Muscle of arm (tissue), 14 donors: ENCODE measurements around the gene ARSH. TPM values are rescaled to one million over a fixed set of nuclear protein-coding genes. Genes with fewer than 3 reads are reported as not detected.
"Not testable (repeated sequence)": the region's sequence is repeated elsewhere in the genome, so short reads cannot be mapped to it uniquely, and the experiment has no call there.

Experiments
- DNase-seq: peaks from one replicate; pipeline ENCODE4 v3.0.0-alpha.2; 2013
- long read RNA-seq, 11 donors: transcript quantifications; one replicate each; lab custom pipeline, GENCODE V29; 2026
- polyA plus RNA-seq, 12 donors: library from polyadenylated mRNA; unstranded; fragments of 120-200 nt; gene quantifications; one replicate each; pipeline ENCODE4 v1.2.1, GENCODE V29; 2013; ENCODE audit not compliant: insufficient read length in 12 of 12

Gene ARSH, protein sequence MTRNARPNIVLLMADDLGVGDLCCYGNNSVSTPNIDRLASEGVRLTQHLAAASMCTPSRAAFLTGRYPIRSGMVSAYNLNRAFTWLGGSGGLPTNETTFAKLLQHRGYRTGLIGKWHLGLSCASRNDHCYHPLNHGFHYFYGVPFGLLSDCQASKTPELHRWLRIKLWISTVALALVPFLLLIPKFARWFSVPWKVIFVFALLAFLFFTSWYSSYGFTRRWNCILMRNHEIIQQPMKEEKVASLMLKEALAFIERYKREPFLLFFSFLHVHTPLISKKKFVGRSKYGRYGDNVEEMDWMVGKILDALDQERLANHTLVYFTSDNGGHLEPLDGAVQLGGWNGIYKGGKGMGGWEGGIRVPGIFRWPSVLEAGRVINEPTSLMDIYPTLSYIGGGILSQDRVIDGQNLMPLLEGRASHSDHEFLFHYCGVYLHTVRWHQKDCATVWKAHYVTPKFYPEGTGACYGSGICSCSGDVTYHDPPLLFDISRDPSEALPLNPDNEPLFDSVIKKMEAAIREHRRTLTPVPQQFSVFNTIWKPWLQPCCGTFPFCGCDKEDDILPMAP
- under 1 TPM in 1 of 12 donors, not detected in 11; 0.11 TPM for polyA plus RNA-seq
- long read RNA-seq, donor 1, result 0 reads
- long read RNA-seq, donor 2, result 0 reads
- long read RNA-seq, donor 3, result 0 reads
- long read RNA-seq, donor 4, result 0 reads
- long read RNA-seq, donor 5, result 0 reads
- long read RNA-seq, donor 6, result 0 reads
- long read RNA-seq, donor 7, result 0 reads
- long read RNA-seq, donor 8, result 0 reads
- long read RNA-seq, donor 9, result 0 reads
- long read RNA-seq, donor 10, result 0 reads
- long read RNA-seq, donor 11, result 0 reads

DNA sequence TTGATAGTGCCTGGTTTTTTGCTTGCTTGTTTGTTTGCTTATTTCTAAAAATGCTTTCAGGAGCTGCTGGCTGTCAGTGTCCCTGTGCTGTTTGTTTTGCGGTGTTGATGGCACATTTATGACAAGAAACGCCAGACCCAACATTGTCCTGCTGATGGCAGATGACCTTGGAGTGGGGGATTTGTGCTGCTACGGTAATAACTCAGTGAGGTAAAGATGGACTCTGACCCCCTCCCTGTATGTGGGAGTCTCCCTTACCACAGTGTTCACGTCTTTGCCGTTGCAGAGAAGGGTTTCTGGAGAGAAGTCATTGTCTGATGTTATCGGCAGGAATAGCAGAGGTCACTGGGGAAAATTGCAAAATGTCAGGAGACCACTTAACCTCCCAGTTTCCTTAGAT, at the start of gene ARSH:
Gene ARSH (plus strand): TSS at position 52 of the 400 bp plus-strand sequence. CDS start 67 bp downstream, at position 119.
- no peak for DNase-seq

- no peak for DNase-seq
Measured at GRCh38 chrX:2958199-2958598, 48.1 kb upstream of the ARSH start.

DNA sequence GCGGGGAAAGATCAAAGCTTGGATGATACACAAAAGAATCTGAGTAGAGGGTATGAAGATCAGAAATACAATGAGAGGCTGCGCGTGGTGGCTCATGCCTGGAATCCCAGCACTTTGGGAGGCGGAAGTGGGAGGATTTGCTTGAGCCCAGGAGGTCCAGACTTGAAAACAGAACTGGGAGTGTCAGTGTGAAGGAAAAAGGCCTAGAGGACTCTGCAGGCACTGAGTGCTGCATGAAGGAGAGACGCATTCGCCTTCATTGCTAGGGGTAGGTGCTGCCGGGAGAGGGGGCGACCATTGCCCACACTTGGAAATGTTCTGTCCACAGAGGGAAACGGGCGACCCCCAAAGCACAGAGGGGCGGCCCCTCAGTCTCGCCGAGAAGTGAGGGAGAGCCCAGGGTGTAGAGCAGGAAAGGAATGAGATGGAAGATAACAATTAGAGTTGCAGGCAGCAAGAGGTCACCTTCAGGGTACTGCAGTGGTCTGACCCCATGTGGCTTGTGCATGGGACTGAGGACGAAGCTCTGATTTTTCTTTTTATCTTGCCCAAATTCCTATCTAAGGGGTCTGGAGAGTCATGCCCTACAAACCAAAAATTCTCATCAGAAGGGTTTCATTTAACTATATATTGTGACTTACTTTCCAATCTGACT, 45.4 kb upstream of the ARSH start:
- no peak for DNase-seq

- no peak for DNase-seq
Measured at GRCh38 chrX:2962381-2962780, 44.0 kb upstream of the ARSH start.

- DNase-seq, result not testable (repeated sequence)
Measured at GRCh38 chrX:2963449-2963848, 42.9 kb upstream of the ARSH start.

DNA sequence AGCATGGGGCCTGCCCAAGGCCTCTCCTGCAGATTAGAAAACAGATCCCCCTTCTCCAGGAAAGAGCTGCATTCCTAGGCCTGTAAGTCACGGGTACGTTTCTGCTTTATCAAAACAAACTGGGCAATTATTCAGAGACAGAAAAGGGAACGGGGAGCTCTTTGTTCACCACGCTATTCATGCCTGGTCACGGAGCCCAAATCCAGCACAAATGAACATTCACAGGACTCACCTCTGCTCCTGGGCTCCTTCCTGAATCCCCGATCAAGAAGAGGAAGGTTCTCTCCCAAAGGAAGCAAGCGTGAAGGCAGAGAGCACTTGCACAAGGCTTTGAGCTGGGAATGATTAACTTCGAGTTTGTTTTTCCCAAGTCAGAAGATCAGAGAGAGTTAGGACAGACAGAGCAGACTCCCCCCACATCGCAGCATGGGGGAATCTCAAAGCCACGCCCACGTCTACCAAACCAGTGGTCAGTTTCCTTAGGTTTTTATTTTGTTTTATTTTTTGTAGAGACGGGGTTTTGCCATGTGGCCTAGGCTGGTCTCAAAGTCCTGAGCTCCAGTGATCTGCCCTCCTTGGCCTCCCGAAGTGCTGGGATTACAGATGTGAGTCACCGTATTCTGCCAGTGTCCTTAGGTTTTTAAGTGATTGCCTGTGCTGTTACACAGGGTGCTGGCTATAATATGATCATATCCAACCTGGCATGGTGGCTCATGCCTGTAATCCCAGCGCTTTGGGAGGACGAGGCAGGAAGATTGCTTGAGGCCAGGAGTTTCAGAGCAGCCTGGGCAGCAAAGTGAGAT, 42.2 kb upstream of the ARSH start:
- not testable (repeated sequence) for DNase-seq

DNA sequence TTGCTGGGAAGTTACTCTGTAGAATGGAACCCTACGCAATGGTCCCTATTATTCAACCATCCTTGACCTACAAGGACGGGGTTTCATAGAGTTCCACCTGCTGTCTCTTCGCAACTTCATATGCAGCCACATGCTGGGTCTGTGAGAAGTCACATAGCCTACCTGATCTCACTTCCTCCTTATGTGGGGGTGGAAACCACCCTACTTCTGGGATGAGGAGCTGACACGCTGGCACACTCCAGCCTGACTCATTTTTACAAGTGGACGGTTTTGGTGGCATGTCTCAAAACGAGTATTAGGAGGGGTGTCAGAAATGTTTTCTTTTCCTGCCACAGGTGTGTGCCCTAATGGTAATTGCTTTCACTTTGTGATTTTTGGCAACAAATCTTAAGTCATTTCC, 40.4 kb upstream of the ARSH start:
- no peak for DNase-seq

GRCh38 chrX:2967012-2967411, 39.3 kb upstream of the ARSH start:
- DNase-seq, result no peak

GRCh38 chrX:2967584-2967983, 38.8 kb upstream of the ARSH start:
- DNase-seq, result no peak

- DNase-seq, result peak; percentile 40
Measured at GRCh38 chrX:2967998-2968909, 38.1 kb upstream of the ARSH start.

DNA sequence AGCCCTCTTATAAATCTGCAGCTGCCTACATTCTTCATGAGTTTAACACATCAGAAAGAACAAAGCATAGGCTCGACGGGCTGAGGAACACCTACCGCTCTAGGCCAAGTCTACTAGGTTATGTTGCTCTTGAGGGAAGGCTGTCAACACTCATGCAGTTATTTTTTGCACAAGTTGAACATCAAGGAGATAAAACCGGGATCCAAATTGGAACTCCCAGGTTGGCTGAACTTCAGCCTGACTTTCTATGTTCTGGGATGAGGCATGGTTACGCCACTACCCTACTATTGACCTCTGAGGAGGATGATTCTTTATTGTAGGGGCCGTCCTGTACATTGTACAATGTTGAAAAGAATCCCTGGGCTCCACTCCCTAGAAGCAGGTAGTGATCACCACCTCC, 37.3 kb upstream of the ARSH start:
- DNase-seq, result no peak

DNA sequence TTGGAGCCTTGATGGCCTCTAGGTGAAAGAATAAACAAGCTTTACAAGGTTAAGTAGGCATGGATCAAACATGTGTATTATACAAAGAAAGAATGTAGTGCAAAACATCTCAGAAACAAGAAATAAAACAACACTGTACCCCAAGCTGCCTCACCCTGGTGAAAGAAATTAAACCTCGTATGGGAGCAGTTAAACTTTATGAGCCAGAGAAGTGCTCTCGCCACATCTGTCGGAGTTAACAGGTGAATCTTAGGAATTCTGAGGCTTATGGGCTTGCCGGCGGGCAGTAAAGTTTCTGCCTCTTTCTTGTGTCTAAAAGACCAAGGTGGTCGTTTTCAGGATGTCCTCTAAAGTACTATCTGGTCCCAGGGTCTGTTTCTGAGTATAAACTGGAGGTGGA, 34.0 kb upstream of the ARSH start:
- DNase-seq, result no peak

- DNase-seq, result no peak
Measured at GRCh38 chrX:2974961-2975360, 31.4 kb upstream of the ARSH start.

DNA sequence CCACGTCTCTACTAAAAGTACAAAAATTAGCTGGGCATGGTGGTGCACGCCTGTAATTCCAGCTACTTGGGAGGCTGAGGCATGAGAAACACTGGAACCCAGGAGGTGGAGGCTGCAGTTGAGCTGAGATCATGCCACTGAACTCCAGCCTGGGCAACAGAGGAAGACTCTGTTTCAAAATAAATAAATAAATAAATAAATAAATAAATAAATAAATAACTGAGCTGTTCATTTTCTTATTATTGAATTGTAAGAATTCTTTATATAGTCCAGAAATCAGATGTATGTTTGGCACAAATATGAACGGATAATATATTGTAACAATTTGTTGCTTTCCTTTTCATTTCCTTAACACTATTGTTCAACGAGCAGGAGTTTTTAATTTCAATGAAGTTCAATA, 27.7 kb upstream of the ARSH start:
- not testable (repeated sequence) for DNase-seq

GRCh38 chrX:2984342-2984741, 22.0 kb upstream of the ARSH start:
- no peak for DNase-seq

GRCh38 chrX:2989565-2989964, 16.8 kb upstream of the ARSH start:
- DNase-seq, result no peak

DNA sequence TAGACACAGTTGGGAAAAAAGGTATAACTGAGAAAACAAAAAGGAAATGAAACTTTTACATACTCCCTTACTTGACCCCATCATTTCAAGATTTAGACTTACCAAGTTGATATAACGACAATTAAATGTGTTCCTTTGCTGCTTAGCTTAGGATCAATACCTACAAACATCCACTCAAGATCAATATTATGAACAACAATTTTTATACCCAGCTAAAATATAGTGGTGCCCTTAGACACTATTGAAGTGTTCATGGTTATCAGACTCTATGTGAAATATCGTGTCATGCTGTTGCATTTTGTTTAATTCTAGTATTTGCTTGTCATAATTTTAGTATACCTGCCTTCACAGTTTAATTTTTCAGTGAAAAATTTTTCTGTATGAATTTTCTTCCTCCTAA, 4.2 kb downstream of the ARSH start:
- DNase-seq, result no peak

- DNase-seq, result no peak
Measured at GRCh38 chrX:3017492-3017891, 11.1 kb downstream of the ARSH start.

DNA sequence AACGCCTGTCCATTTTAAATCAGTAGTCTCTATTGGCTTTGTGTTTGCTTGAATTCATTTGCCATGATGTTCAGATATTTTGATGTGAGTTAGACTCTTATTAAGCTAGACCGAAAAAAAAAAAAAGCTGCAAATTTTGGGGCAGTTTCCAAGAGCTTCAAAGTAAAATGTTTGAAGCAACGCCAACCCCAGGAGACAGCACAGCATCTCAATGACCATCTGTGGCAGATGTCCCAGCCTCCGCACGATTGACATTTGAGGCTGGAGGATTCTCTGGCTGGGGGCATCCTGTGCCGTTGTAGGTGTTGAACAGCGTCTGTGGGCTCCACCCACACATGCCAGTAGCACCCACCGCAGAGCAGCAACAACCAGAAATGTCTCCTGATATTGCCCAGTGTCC, 17.8 kb downstream of the ARSH start:
- no peak for DNase-seq

DNA sequence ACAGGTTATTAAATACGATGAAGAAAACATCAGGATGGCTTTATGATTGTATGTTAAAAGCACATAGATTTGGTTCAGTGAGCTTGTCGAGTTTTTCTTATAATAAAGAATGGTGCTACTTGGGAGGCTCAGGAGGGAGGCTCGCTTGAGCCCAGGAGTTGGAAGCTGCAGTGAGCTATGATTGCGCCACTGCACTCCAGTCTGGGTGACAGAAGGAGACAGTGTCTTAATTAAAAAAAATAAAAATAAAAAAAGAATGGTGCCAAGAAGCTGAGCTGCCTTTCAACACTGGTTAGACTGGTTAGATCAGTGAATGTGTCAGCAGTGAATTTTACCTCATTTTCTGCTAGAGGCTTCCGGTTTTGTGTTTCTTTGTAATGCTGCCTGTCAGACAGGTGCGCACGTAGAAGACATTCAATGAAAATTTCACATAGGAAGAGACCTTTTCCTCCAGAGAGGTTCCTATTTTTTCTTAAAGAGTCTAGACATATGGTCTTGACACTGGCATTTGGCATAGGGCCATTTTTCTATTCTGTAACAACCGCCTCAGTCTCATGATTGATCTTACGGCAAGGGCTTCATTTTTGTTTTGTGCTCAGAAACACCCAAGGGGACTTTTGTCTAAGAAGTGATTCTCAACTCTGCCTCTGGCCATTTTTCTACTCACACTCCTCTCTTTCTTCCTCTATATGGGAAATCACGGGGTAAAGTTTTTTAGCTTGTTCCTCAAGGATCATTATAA, 19.9 kb downstream of the ARSH start:
- DNase-seq, result no peak
